Panc1 (cell line): ENCODE measurements around the gene USO1. TPM values are rescaled to one million over a fixed set of nuclear protein-coding genes. Genes with fewer than 3 reads are reported as not detected.

Experiments
- ATAC-seq: fragments of 200-7000 bp; cut with Tn5 transposase; 2 replicates; pipeline ENCODE4 v1.9.1; 2020; ENCODE audit warnings: mild to moderate bottlenecking, moderate library complexity
- BruUV-seq: library from RNA; stranded (reverse); fragments of 400-500 nt; replicated peaks from 2 replicates; lab custom pipeline; 2021; lab: Mats Ljungman, UMichigan
- CTCF ChIA-PET: fragments of 300-600 bp; sonication (Branson Sonifier 250); formaldehyde crosslinking; loops from one replicate; lab custom pipeline; 2022; ENCODE audit warnings: antibody characterized with exemption; lab: Charles Lee
- POLR2A ChIA-PET: fragments of 300-600 bp; sonication (Branson Sonifier 250); formaldehyde crosslinking; loops from one replicate; lab custom pipeline; 2022; ENCODE audit warnings: antibody characterized with exemption; lab: Charles Lee
- DNase-seq: peaks from one replicate; pipeline ENCODE4 v3.0.0-alpha.2; 2010; ENCODE audit warnings: low read depth, low spot score
- H3K27ac ChIP-seq: 2 replicates; pipeline ENCODE4 v1.5.1; 2011; ENCODE audit warnings: mild to moderate bottlenecking, low read length, inconsistent platforms
- H3K27me3 ChIP-seq: fragments of 200-500 bp; sonication (Bioruptor generic); 2 replicates; pipeline ENCODE4 v1.6.0; 2014; ENCODE audit warnings: low read length, inconsistent platforms; ENCODE audit not compliant: control insufficient read depth, insufficient read depth
- H3K36me3 ChIP-seq: fragments of 200-500 bp; sonication (Bioruptor generic); 2 replicates; pipeline ENCODE4 v1.5.1; 2014; ENCODE audit warnings: inconsistent platforms, mild to moderate bottlenecking, low read length, moderate library complexity; ENCODE audit not compliant: control insufficient read depth, insufficient read depth
- H3K4me1 ChIP-seq: 2 replicates; pipeline ENCODE4 v1.5.1; 2011; ENCODE audit warnings: inconsistent platforms, mild to moderate bottlenecking, low read length, moderate library complexity; ENCODE audit not compliant: control insufficient read depth, insufficient read depth
- H3K4me3 ChIP-seq, 2 experiments: 2 replicates each; pipeline ENCODE4 v1.5.1; 2011 to 2012; ENCODE audit warnings: low read depth in 2 of 2, low read length in 2 of 2, mild to moderate bottlenecking in 2 of 2, inconsistent platforms in 1 of 2, moderate library complexity in 1 of 2
- H3K9me3 ChIP-seq: fragments of 200-500 bp; sonication (Bioruptor generic); 2 replicates; pipeline ENCODE4 v1.5.1; 2014; ENCODE audit warnings: low read depth, mild to moderate bottlenecking, inconsistent platforms, low read length, moderate library complexity; ENCODE audit not compliant: control insufficient read depth, insufficient read depth
- CTCF ChIP-seq: fragments of 450-650 bp; IDR thresholded peaks from 2 replicates; pipeline ENCODE4 v1.5.1; 2017; ENCODE audit warnings: mild to moderate bottlenecking
- POLR2AphosphoS5 ChIP-seq: IDR thresholded peaks from 2 replicates; pipeline ENCODE4 v1.6.1; 2012; ENCODE audit warnings: mild to moderate bottlenecking, low read depth, low read length, moderate library complexity
- REST ChIP-seq, 2 experiments: IDR thresholded peaks; 2 replicates each; pipeline ENCODE4 v1.6.1; 2011 to 2012; ENCODE audit warnings: low read depth in 2 of 2, control low read depth in 1 of 2, low read length in 1 of 2, mild to moderate bottlenecking in 1 of 2, moderate library complexity in 1 of 2; ENCODE audit not compliant: insufficient read depth in 1 of 2
- SIN3A ChIP-seq: IDR thresholded peaks from 2 replicates; pipeline ENCODE4 v1.6.1; 2012; ENCODE audit warnings: low read depth, mild to moderate bottlenecking, low read length, moderate library complexity, borderline replicate concordance; ENCODE audit not compliant: insufficient read depth
- TCF7L2 ChIP-seq: IDR thresholded peaks from 2 replicates; pipeline ENCODE4 v1.6.1; 2011; ENCODE audit warnings: mild to moderate bottlenecking, low read depth, low read length, inconsistent platforms
- in situ Hi-C: cut with HindIII; loops from 2 replicates; pipeline ENCODE4 v1.10.0; 2016; ENCODE audit warnings: low sequenced_read_pairs, low pct_unique_long_range_greater_than_20kb
- intact Hi-C: fragments of 100-400 bp; cut with micrococcal nuclease; formaldehyde crosslinking; loops from one replicate; pipeline ENCODE4 v1.10.0; 2022; ENCODE audit not compliant: unreplicated experiment
- total RNA-seq: library from RNA; stranded (reverse); gene quantifications from one replicate; pipeline ENCODE4 v1.2.1, GENCODE V29; 2021; ENCODE audit not compliant: unreplicated experiment

The USO1 gene
- total RNA-seq, 1 experiment from 2014 or later, result 50.0 TPM

DNA sequence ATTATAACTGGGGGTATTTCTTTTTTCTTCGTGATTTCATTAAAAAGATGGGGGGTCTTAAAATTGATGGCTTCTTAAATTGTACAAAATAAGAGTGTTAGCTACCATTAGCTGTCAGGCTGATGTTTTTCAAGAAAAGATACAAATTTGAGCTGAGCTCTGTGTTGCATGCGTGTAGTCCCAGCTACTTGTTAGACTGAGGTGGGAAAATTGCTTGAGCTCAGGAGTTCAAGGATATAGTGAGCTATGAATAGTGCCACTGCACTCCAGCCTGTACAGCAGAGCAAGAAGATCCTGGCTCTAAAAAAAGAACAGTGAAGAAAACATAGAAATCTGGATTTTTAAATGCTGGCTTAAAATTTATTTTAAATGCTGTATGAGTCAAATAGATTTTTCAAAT is 13.0 kb downstream of the USO1 start:
- no peak for ATAC-seq
- Histone ChIP-seq H3K27ac (no peak overlapping the region), H3K27me3 (no peaks in the 10 kb centered on the region), H3K9me3 (no peaks in the 10 kb centered on the region), H3K4me1 (no peaks in the 10 kb centered on the region; the same call in 1 of the 2 replicates), H3K4me3 (no peak overlapping the region), H3K36me3 (no peaks in the 10 kb centered on the region)
- intact Hi-C loops, result no loop called here
- TF ChIP-seq POLR2AphosphoS5, result no peak
- TF ChIP-seq TCF7L2, result no peak
- no peak for TF ChIP-seq CTCF
- TF ChIP-seq REST (IDR thresholded peaks at IDR 0.05; ENCODE audit: insufficient read depth in 1 of 2, low read depth in 2 of 2, low read length in 1 of 2), result no peak
- TF ChIP-seq SIN3A, result no peak
- no TSS peak for BruUV-seq
- ChIA-PET CTCF (no interaction called here), POLR2A (no interaction called here)
- in situ Hi-C loops, result no loop called here
- no peak for DNase-seq

- ChIA-PET CTCF (no interaction called here), POLR2A (no interaction called here)
- ATAC-seq (no peak), DNase-seq (no peak)
- BruUV-seq, result no TSS peak
- TF ChIP-seq TCF7L2 (no peak), CTCF (no peak), REST (IDR thresholded peaks at IDR 0.05; ENCODE audit: insufficient read depth in 1 of 2, low read depth in 2 of 2, low read length in 1 of 2) (no peak), POLR2AphosphoS5 (no peak), SIN3A (no peak)
- H3K4me3 ChIP-seq, result no peak overlapping the region
- intact Hi-C loops (no loop called here), in situ Hi-C loops (no loop called here)
- H3K9me3 ChIP-seq, result no peaks in the 10 kb centered on the region
- no peaks in the 10 kb centered on the region; the same call in 1 of the 2 replicates for H3K4me1 ChIP-seq
- H3K27me3 ChIP-seq, result no peaks in the 10 kb centered on the region
- H3K27ac ChIP-seq, result no peak overlapping the region
- no peaks in the 10 kb centered on the region for H3K36me3 ChIP-seq
These were observed 16.6 kb downstream of the USO1 start for GRCh38 chr4:75741027-75741426.
